ENCODE measurements around the gene LRP1B.

DNA sequence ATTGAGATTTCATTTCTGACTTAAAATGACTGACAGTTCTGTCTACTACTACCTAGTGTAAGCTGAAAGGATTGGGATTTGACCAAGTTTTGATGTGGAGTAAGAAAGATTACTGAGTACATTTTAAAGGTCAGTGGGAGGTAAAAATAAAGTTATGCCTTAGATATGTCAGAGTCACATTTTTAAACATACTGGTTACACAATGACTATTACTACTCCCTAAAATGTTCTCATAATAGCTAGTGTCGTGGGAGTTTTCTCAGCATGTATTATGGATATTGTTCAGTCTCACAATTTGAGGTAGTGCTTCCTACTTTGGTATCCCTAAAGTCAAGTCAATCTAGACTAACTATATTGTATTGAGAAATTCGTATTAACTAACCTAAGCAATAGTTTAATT lies 1092.5 kb downstream of the LRP1B start:
- TF ChIP-seq TEAD4 (CRISPR knock-in tag; IDR thresholded peaks at IDR 0.05) (no peak), SP1 (CRISPR knock-in tag; conservative IDR thresholded peaks at IDR 0.05) (no peak), NFE2L1 (CRISPR knock-in tag; IDR thresholded peaks at IDR 0.05) (no peak), NR2C2 (CRISPR knock-in tag; IDR thresholded peaks at IDR 0.05) (no peak)
- TF ChIP-seq, protein P1, sequence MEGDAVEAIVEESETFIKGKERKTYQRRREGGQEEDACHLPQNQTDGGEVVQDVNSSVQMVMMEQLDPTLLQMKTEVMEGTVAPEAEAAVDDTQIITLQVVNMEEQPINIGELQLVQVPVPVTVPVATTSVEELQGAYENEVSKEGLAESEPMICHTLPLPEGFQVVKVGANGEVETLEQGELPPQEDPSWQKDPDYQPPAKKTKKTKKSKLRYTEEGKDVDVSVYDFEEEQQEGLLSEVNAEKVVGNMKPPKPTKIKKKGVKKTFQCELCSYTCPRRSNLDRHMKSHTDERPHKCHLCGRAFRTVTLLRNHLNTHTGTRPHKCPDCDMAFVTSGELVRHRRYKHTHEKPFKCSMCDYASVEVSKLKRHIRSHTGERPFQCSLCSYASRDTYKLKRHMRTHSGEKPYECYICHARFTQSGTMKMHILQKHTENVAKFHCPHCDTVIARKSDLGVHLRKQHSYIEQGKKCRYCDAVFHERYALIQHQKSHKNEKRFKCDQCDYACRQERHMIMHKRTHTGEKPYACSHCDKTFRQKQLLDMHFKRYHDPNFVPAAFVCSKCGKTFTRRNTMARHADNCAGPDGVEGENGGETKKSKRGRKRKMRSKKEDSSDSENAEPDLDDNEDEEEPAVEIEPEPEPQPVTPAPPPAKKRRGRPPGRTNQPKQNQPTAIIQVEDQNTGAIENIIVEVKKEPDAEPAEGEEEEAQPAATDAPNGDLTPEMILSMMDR (IDR thresholded peaks at IDR 0.05), result no peak
- TF ChIP-seq, protein P2, sequence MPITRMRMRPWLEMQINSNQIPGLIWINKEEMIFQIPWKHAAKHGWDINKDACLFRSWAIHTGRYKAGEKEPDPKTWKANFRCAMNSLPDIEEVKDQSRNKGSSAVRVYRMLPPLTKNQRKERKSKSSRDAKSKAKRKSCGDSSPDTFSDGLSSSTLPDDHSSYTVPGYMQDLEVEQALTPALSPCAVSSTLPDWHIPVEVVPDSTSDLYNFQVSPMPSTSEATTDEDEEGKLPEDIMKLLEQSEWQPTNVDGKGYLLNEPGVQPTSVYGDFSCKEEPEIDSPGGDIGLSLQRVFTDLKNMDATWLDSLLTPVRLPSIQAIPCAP (CRISPR knock-in tag; IDR thresholded peaks at IDR 0.05), result no peak
- TF ChIP-seq, protein P3, sequence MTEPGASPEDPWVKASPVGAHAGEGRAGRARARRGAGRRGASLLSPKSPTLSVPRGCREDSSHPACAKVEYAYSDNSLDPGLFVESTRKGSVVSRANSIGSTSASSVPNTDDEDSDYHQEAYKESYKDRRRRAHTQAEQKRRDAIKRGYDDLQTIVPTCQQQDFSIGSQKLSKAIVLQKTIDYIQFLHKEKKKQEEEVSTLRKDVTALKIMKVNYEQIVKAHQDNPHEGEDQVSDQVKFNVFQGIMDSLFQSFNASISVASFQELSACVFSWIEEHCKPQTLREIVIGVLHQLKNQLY (CRISPR knock-in tag; IDR thresholded peaks at IDR 0.05), result no peak
- TF ChIP-seq, protein P4, sequence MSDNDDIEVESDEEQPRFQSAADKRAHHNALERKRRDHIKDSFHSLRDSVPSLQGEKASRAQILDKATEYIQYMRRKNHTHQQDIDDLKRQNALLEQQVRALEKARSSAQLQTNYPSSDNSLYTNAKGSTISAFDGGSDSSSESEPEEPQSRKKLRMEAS (CRISPR knock-in tag; IDR thresholded peaks at IDR 0.05), result no peak

Measured in WTC11 (cell line).